GM18520 (cell line): ENCODE measurements around the gene HSDL2.

Source experiments
- ATAC-seq: cut with Tn5 transposase; IDR thresholded peaks from one replicate; pipeline ENCODE4 v1.9.1; 2021; ENCODE audit not compliant: unreplicated experiment

The HSDL2 gene

GRCh38 chr9:112380102-112380824, at the start of gene HSDL2:
Gene HSDL2 (plus strand): TSS chr9:112380108. CDS start chr9:112380164, 56 bp downstream.
- ATAC-seq = peak; percentile 2

GRCh38 chr9:112331674-112331952, 48.3 kb upstream of the HSDL2 start:
- no peak for ATAC-seq

GRCh38 chr9:112332214-112332613, 47.7 kb upstream of the HSDL2 start:
- ATAC-seq = no peak

- no peak for ATAC-seq
Observed at GRCh38 chr9:112332674-112332976, 47.3 kb upstream of the HSDL2 start.

GRCh38 chr9:112332977-112333638, 46.8 kb upstream of the HSDL2 start, which contains the start of gene PTBP3:
Gene PTBP3 (minus strand): TSS chr9:112333619. CDS start chr9:112297865, 35,754 bp downstream.
- peak; percentile 38 for ATAC-seq

- peak; percentile 62 for ATAC-seq
Observed at GRCh38 chr9:112333639-112334431, 46.1 kb upstream of the HSDL2 start.

- no peak for ATAC-seq
Observed at GRCh38 chr9:112334432-112334841, 45.5 kb upstream of the HSDL2 start.

GRCh38 chr9:112337547-112337946, 42.4 kb upstream of the HSDL2 start:
- no peak for ATAC-seq

- ATAC-seq = no peak
Observed at GRCh38 chr9:112338561-112338960, 41.3 kb upstream of the HSDL2 start.

- ATAC-seq = no peak
Observed at GRCh38 chr9:112339886-112340285, 40.0 kb upstream of the HSDL2 start.

- no peak for ATAC-seq
Observed at GRCh38 chr9:112341730-112342129, 38.2 kb upstream of the HSDL2 start.

GRCh38 chr9:112348257-112349007, 31.5 kb upstream of the HSDL2 start:
- ATAC-seq = no peak

- ATAC-seq = no peak
Observed at GRCh38 chr9:112349008-112349333, 30.9 kb upstream of the HSDL2 start.

- no peak for ATAC-seq
Observed at GRCh38 chr9:112351184-112351583, 28.7 kb upstream of the HSDL2 start.

GRCh38 chr9:112352209-112352608, 27.7 kb upstream of the HSDL2 start:
- ATAC-seq = no peak

- no peak for ATAC-seq
Observed at GRCh38 chr9:112354081-112354743, 25.7 kb upstream of the HSDL2 start.

- no peak for ATAC-seq
Observed at GRCh38 chr9:112355427-112355897, 24.4 kb upstream of the HSDL2 start.

GRCh38 chr9:112360047-112360804, 19.7 kb upstream of the HSDL2 start:
- no peak for ATAC-seq

- no peak for ATAC-seq
Observed at GRCh38 chr9:112361601-112362000, 18.3 kb upstream of the HSDL2 start.

- no peak for ATAC-seq
Observed at GRCh38 chr9:112364761-112365160, 15.1 kb upstream of the HSDL2 start.
